K562 (cell line): Measurements from ENCODE around the gene SHISA7. TPM values are rescaled to one million over a fixed set of nuclear protein-coding genes. Genes with fewer than 3 reads are reported as not detected.
A peak's percentile ranks its signal among the peaks of the same experiment; 100 is the strongest.

Experiments used
- CHD1 ChIP-seq: fragments of 200-600 bp; sonication (generic); IDR thresholded peaks from one replicate; pipeline ENCODE4 v1.6.1; 2012; ENCODE audit warnings: mild to moderate bottlenecking, moderate library complexity, low read length, inconsistent platforms
- EWSR1 ChIP-seq: fragments of 450-650 bp; IDR thresholded peaks from 2 replicates; pipeline ENCODE4 v1.6.1; 2018; ENCODE audit warnings: borderline replicate concordance, mild to moderate bottlenecking, low read depth, moderate library complexity; ENCODE audit not compliant: partially characterized antibody
- FOXK2 ChIP-seq, 2 experiments: fragments of 450-650 bp; IDR thresholded peaks in 1 of 2; conservative IDR thresholded peaks in 1 of 2; 2 replicates each; pipeline ENCODE4 v1.6.1; 2016; ENCODE audit warnings: low read depth in 2 of 2, mild to moderate bottlenecking in 1 of 2
- GTF2B ChIP-seq: IDR thresholded peaks from 2 replicates; pipeline ENCODE4 v1.6.1; 2011; ENCODE audit not compliant: insufficient read length; ENCODE audit errors: extremely low read depth
- HNRNPUL1 ChIP-seq: fragments of 200-400 bp; formaldehyde crosslinking; IDR thresholded peaks from 2 replicates; pipeline ENCODE4 v1.6.1; 2017; ENCODE audit warnings: low read length
- MAX ChIP-seq: sonication (generic); formaldehyde crosslinking; IDR thresholded peaks from 2 replicates; pipeline ENCODE4 v1.9.0; 2022; ENCODE audit warnings: mild to moderate bottlenecking, missing genetic modification reagents
- MYC ChIP-seq, 2 experiments: fragments of 250-450 bp in 1 of 2; sonication (Bioruptor Pico) in 1 of 2; IDR thresholded peaks; 2 replicates each; pipeline versions ENCODE4 v1.5.1 to v1.6.1; 2012 to 2021; ENCODE audit warnings: low read depth in 2 of 2, borderline replicate concordance in 1 of 2, improper control_type of control experiment in 1 of 2, low read length in 1 of 2, mild to moderate bottlenecking in 1 of 2, moderate library complexity in 1 of 2
- NEUROD1 ChIP-seq: fragments of 150-350 bp; IDR thresholded peaks from 2 replicates; pipeline ENCODE4 v1.6.1; 2014; ENCODE audit warnings: borderline replicate concordance, low read length, low read depth; ENCODE audit not compliant: partially characterized antibody
- POLR2AphosphoS2 ChIP-seq: IDR thresholded peaks from 2 replicates; pipeline ENCODE4 v1.6.1; 2012; ENCODE audit warnings: low read length, improper control_type of control experiment
- RBM39 ChIP-seq: fragments of 200-400 bp; formaldehyde crosslinking; optimal IDR thresholded peaks from 2 replicates; pipeline ENCODE3; 2018; ENCODE audit warnings: low read depth, low read length
- RNF219 ChIP-seq: fragments of 250-450 bp; sonication (Bioruptor Pico); IDR thresholded peaks from 2 replicates; pipeline ENCODE4 v1.5.0; 2022; ENCODE audit warnings: mild to moderate bottlenecking
- SIN3A ChIP-seq, 2 experiments: fragments of 150-350 bp in 1 of 2; IDR thresholded peaks; 2 replicates each; pipeline ENCODE4 v1.6.1; 2011 to 2016; ENCODE audit warnings: borderline replicate concordance in 2 of 2, low read depth in 2 of 2, low read length in 2 of 2, mild to moderate bottlenecking in 2 of 2, moderate library complexity in 2 of 2; ENCODE audit not compliant: control insufficient read depth in 1 of 2
- SP1 ChIP-seq: sonication (generic); formaldehyde crosslinking; IDR thresholded peaks from 2 replicates; pipeline ENCODE4 v1.8.1; 2022; ENCODE audit warnings: mild to moderate bottlenecking, missing genetic modification reagents
- TEAD1 ChIP-seq, 2 experiments: fragments of 450-650 bp in 1 of 2; sonication (generic) in 1 of 2; formaldehyde crosslinking; IDR thresholded peaks; 2 replicates each; pipeline versions ENCODE4 v1.4.0 to v1.8.0; 2020 to 2022; ENCODE audit warnings: mild to moderate bottlenecking in 2 of 2, missing genetic modification reagents in 1 of 2
- TFE3 ChIP-seq: fragments of 450-650 bp; formaldehyde crosslinking; IDR thresholded peaks from 2 replicates; pipeline ENCODE4 v1.4.0; 2020; ENCODE audit warnings: mild to moderate bottlenecking, mixed read lengths
- THAP7 ChIP-seq: fragments of 250-450 bp; sonication (Bioruptor Pico); IDR thresholded peaks from 2 replicates; pipeline ENCODE4 v1.5.0; 2021
- XRCC5 ChIP-seq: fragments of 200-400 bp; formaldehyde crosslinking; IDR thresholded peaks from 2 replicates; pipeline ENCODE4 v1.6.1; 2017; ENCODE audit warnings: low read depth, mild to moderate bottlenecking, low read length
- ZNF280B ChIP-seq: fragments of 250-450 bp; sonication (Bioruptor Pico); IDR thresholded peaks from 2 replicates; pipeline ENCODE4 v1.5.1; 2021; ENCODE audit warnings: mild to moderate bottlenecking
- polyA plus RNA-seq, 8 experiments: library from polyadenylated mRNA; depleted of rRNA in 4 of 8; stranded (reverse) in 5 of 8; unstranded in 3 of 8; fragments of >200 nt; fragmentation: Nextera tagmentation in 2 of 8; fragmentation: Illumina TruSeq in 1 of 8; extraction: Ambion mirVana in 2 of 8; extraction: Trizol in 1 of 8; gene quantifications; 2 replicates each; pipeline versions ENCODE4 v1.2.1 to v1.2.3, GENCODE V29; 2011 to 2014; ENCODE audit warnings: inconsistent platforms in 1 of 8, missing spikeins in 1 of 8
- total RNA-seq, 7 experiments: library from RNA; depleted of rRNA in 6 of 7; stranded (reverse); fragments of >200 nt in 6 of 7; fragmentation: Illumina TruSeq in 2 of 7; extraction: Trizol in 2 of 7; gene quantifications; 2 replicates each; pipeline versions ENCODE4 v1.2.1 to v1.2.3, GENCODE V29; 2011 to 2021; ENCODE audit warnings: low replicate concordance in 1 of 7

SHISA7 gene
- total and polyA plus RNA-seq, 9 of the 15 experiments (the other 6 are each of a cell fraction or from before 2014, with no cell fraction given), result 0.01 to 0.40 (median 0.07) TPM

GRCh38 chr19:55406091-55406825 lies 36.8 kb downstream of the SHISA7 start (continued):
- TF ChIP-seq RNF219 (CRISPR knock-in tag) (no peak), MYC (IDR thresholded peaks at IDR 0.05; ENCODE audit: low read depth, low read length) (0 out of 2 replicates have a peak, but pooled peaks have one; percentile 22), MYC (CRISPR knock-in tag; IDR thresholded peaks at IDR 0.05; ENCODE audit: borderline replicate concordance, low read depth) (no peak), GTF2B (no peak), MAX (CRISPR knock-in tag) (peak; percentile 44; the same call in 1 of the 2 replicates), SP1 (peak; percentile 48; the same call in 1 of the 2 replicates), CHD1 (peak; percentile 18), FOXK2 (conservative IDR thresholded peaks at IDR 0.05 in 1 of 2, IDR thresholded peaks at IDR 0.05 in 1 of 2; ENCODE audit: low read depth in 2 of 2) (no peak), THAP7 (CRISPR knock-in tag) (no peak), RBM39 (peak; percentile 60), HNRNPUL1 (0 out of 2 replicates have a peak, but pooled peaks have one; percentile 29), XRCC5 (0 out of 2 replicates have a peak, but pooled peaks have one; percentile 22), TEAD1 (CRISPR knock-in tag; IDR thresholded peaks at IDR 0.05) (peak in 1 of 2 experiments; percentile 72; a peak in 2 of 4 replicates), POLR2AphosphoS2 (peak; percentile 76; the same call in 1 of the 2 replicates), TFE3 (peak; percentile 67), SIN3A (IDR thresholded peaks at IDR 0.05; ENCODE audit: borderline replicate concordance in 2 of 2, control insufficient read depth in 1 of 2, low read depth in 2 of 2, low read length in 2 of 2) (peak in 1 of 2 experiments; percentile 45; a peak in 2 of 4 replicates), ZNF280B (CRISPR knock-in tag) (no peak), NEUROD1 (no peak), EWSR1 (no peak)
